HG03159 (cell line): ENCODE measurements around the gene SH3RF3.
"Not testable (repeated sequence)": the region's sequence is repeated elsewhere in the genome, so short reads cannot be mapped to it uniquely, and the experiment has no call there.

ENCODE experiments used
- ATAC-seq: cut with Tn5 transposase; IDR thresholded peaks from one replicate; pipeline ENCODE4 v1.9.1; 2021; ENCODE audit warnings: mild to moderate bottlenecking, moderate library complexity; ENCODE audit not compliant: unreplicated experiment

The SH3RF3 gene

GRCh38 chr2:109530712-109531111 is 401.7 kb downstream of the SH3RF3 start:
- ATAC-seq: no peak

GRCh38 chr2:109531221-109531620 is 402.2 kb downstream of the SH3RF3 start:
- ATAC-seq: no peak

- no peak for ATAC-seq
These were observed 403.1 kb downstream of the SH3RF3 start for GRCh38 chr2:109531896-109532727.

DNA sequence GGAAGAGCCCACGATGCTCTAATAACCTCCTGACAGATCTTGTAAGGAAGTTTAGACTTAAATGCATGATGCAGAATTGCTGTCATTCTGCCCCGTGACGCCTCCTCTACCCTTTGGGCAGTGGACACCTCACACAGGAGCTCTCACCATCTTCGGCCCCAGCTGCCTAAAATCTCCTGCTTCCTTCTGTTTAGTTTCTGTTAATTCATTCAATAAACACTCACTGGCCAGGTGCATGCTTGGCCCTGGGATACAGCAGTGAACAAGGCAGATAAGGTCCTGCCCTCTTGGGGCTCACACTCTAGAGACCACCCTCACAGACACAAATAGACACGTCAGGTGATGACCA is 403.7 kb downstream of the SH3RF3 start:
- ATAC-seq: no peak

DNA sequence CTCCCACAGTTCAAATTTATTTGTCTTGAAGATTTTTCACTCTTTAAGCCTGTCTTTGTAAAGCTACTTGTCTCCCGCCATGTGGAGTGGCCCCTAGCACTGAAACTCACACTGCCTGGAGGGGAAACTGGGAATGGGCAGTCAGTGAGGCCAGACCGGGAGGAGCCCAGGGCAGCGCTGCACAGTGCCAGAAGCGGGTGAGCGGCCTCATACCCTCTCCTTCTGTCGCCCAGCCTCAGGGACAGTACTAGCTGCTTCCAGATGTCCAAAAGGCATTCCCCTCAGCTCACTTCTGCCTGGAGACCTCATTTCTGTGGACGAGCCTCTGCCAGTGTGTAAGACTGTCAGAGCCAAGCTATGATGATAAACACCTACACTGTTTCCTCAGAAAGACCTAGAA is 404.8 kb downstream of the SH3RF3 start:
- ATAC-seq: no peak

GRCh38 chr2:109535217-109535946 is 406.4 kb downstream of the SH3RF3 start:
- no peak for ATAC-seq

DNA sequence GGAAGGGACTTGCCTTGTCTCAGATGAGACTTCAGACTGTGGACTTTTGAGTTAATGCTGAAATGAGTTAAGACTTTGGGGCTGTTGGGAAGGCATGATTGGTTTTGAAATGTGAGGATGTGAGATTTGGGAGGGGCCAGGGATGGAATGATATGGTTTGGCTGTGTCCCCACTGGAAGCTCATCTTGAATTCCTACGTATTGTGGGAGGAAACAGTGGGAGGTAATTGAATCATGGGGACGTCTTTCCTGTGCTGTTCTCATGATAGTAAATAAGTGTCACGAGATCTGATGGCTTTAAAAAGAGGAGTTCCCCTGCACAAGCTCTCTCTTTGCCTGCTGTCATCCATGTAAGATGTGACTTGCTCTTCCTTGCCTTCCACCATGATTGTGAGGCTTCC is 407.6 kb downstream of the SH3RF3 start:
- ATAC-seq: not testable (repeated sequence)

- ATAC-seq: no peak
These were observed 408.7 kb downstream of the SH3RF3 start for GRCh38 chr2:109537565-109538222.

DNA sequence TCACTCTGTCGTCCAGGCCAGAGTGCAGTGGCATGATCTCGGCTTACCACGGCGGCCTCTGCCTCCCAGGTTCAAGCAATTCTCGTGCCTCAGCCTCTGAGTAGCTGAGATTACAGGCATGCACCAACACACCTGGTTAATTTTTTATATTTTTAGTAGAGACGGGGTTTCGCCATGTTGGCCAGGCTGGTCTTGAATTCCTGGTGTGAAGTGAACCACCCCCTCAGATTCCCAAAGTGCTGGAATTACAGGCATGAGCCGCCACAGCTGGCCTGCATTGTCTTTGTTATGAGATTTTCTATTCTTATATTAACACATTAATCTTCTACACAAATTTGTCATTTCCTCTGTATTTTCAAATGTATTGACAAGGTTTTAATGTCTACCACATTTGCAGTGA is 409.5 kb downstream of the SH3RF3 start:
- ATAC-seq: no peak

GRCh38 chr2:109542384-109542783 is 413.4 kb downstream of the SH3RF3 start:
- no peak for ATAC-seq

GRCh38 chr2:109545828-109546713 is 417.1 kb downstream of the SH3RF3 start:
- ATAC-seq: no peak

GRCh38 chr2:109547280-109547679 is 418.3 kb downstream of the SH3RF3 start:
- ATAC-seq: no peak

DNA sequence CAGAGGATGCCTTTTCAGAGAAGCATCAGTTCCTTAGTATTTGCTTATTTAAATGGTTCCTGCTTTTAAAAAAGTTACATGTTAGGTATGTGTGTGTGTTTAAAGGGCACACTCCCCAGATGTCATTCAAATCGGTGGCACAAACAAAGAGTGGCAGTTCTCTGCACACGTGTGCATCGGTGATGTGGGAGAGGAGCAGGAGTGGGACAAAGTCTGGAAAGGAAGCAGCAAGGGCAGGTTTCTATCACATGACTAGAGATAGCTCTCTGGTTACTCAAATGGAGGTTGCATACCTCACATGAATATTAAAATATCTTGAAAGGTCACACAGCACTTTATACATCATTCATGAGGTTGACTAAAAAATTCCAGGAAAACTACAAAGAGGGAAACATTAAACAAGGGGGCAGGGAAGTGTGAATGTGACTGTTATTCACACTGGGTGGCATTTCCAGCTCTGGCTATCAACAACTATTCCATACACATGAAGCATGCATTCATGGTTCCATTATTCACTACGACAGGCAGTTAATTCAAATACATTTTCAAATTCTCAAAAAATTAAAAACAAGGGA is 420.1 kb downstream of the SH3RF3 start:
- ATAC-seq: no peak
